AML-193 (cell line): Measurements from ENCODE around the gene RFTN1.

ENCODE experiments used
- DNase-seq, 2 experiments: peaks; one replicate each; lab custom pipeline; 2025; lab: John Stamatoyannopoulos, UW

RFTN1 gene

GRCh38 chr3:16513141-16514020 lies at the start of gene RFTN1:
RFTN1 (minus strand) TSS chr3:16513699; CDS start chr3:16493869, 19,830 bp downstream.
- peak; percentile 66 to 71 for DNase-seq

DNA sequence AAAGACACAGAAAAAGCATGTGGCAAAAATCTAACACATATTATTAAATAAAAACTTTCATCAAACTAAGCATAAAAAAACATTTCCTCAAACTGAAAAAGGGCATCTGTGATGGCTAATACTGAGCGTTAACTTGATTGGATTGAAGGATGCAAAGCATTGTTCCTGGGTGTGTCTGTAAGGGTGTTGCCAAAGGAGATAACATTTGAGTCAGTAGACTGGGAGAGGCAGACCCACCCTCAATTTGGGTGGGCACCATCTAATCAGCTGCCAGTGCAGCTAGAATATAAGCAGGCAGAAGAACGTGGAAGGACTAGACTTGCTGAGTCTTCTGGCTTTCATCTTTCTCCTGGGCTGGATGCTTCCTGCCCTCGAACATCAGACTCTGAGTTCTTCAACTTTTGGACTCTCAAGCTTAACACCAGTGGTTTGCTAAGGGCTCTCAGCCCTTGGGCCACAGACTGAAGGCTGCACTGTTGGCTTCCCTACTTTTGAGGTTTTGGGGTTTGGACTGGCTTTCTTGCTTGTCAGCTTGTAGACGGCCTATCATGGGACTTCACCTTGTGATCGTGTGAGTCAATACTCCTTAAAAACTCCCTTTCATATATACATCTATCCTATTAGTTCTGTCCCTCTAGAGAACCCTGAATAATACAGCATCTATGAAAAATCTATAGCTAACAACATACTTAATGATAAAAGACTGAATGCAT lies 46.3 kb upstream of the RFTN1 start:
- DNase-seq: no peak

GRCh38 chr3:16554126-16554525 lies 40.6 kb upstream of the RFTN1 start:
- DNase-seq: no peak

GRCh38 chr3:16552757-16553156 lies 39.3 kb upstream of the RFTN1 start:
- DNase-seq: no peak

- no peak for DNase-seq
Measured at GRCh38 chr3:16551342-16551976, 38.0 kb upstream of the RFTN1 start.

- DNase-seq: peak; percentile 76 to 82
Measured at GRCh38 chr3:16550676-16551341, 37.3 kb upstream of the RFTN1 start.

DNA sequence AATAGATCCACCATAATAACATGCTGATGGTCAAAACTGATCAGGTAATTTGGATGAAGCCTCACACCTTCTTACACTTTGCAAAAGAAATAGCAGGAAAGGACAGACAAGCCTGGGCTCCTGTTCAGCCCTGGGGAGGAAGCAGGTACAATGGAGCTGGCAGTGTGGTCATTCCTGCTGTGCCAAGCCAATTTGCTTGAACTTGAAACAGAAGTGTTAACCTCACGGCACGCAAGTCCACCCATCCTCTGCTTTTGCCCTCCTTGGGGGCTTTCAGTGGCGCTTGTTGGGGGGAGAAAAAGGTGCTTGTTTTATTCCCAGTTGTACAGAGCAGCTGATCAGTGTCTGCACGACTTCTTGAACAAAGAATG lies 36.8 kb upstream of the RFTN1 start:
- DNase-seq: no peak

- no peak for DNase-seq
Measured at GRCh38 chr3:16548721-16549120, 35.2 kb upstream of the RFTN1 start.

DNA sequence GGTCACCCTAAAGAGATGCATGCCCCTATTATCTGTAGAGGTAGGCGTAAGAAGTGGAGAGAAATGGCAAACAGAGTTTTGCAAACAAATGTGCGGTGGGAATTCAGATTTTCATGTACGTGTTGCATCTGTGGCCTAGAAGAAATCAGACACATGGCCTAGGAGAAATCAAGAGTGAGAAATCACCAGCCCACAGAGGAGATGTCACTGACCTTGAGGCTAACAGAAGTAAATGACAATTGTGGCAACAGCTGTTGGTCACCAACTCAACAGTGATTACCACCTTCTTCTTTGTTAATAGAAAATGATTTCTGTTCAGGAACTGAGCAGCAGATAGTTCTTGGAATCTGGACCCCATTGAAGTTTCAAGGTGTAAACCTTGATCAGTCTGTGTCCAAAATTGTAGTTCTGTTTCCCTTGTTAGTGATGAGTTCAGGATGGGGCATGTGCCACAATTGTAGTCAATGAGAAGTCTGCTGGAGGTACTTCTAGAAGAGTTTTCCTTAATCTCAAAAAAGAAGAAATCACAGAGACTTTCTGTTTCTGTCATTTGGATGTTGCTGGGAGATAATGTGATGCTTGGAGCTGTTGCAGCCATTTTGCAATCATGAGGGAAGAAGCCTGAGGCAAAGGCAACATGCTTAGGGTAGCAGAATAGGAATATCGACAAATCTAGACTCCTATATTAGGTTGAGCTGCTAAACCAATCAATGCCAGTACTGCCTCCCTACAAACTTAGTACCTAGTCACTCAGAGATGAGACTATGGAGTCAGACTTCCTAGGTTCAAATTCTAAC lies 34.3 kb upstream of the RFTN1 start:
- no peak for DNase-seq

GRCh38 chr3:16546186-16547010 lies 32.9 kb upstream of the RFTN1 start:
- DNase-seq: no peak

DNA sequence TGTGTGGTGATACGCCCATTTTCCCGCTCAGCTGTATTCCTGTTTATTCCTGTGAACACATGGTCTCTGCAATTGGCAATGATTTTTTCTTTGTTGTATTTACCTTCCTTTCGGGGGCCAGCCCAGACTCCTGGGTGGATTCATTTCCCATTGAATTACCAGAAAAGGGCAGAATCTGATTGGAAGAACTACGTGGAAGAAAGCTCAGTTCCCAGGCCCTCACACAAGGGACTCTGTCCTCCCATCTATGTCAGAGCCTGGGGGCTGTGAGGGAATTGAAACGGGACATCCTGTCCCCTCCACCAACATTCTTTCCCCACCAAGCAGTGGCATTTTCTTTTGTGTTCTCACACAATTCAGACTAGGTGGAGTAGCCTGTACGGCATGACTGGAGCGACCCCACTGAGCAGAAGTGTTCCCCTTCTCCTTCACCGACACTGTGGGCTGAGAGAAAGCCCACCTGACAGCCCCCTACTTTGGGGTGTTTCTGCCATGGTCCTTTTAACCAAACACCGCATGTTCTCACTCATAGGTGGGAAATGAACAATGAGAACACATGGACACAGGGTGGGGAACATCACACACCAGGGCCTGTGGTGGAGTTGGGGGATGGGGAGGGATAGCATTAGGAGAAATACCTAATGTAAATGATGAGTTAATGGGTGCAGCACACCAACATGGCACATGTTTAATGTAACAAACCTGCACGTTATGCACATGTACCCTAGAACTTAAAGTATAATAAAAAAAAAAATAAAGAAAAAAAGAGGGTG lies 32.1 kb upstream of the RFTN1 start:
- DNase-seq: no peak

DNA sequence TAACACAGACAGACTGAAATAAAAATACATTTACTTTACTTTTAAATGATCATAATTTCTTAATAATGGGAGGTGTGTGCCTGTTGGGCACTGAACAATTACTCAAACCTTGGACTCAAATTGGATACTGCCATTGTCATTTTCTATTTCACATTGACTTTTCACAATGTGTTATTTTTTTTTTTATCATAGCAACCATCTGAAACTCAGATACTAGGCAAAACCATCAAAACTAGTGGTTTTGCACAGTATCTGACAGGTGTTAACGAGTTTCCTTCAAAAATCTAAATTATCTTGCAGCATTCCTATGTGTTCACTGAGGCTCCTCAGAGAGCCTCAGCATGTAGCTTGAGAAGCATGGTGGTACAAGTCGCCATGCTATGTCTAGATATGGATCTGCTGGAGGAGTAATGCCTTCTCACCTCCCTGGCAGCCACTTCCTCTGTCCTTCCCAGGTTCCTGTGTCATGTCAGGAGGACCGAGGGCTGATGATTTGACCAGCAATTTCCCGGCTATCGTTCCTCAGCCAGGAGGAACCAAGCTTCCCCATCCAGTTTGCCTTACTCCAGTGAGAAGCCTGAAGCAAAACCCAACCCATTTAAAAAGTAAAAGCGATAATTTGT lies 29.9 kb upstream of the RFTN1 start:
- DNase-seq: no peak

DNA sequence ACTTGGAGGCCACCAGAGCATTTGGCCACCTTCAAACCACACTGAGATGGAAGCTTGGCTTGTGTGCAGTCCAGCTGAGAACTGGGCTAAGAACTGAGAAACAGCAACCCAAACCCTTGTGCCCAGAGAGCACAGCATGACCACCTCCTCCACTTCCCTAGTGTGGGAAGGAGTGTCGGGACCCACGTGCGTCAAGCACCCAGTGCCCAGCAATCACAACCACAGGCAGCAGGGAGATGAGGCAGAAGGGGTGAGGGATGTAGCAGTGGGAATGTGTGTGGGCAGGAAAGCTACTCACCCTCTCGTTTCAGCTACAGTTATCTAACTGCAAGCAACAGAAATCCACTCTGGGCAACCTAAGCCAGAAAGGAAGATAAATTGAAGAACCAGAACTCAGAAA lies 25.0 kb upstream of the RFTN1 start:
- no peak for DNase-seq

DNA sequence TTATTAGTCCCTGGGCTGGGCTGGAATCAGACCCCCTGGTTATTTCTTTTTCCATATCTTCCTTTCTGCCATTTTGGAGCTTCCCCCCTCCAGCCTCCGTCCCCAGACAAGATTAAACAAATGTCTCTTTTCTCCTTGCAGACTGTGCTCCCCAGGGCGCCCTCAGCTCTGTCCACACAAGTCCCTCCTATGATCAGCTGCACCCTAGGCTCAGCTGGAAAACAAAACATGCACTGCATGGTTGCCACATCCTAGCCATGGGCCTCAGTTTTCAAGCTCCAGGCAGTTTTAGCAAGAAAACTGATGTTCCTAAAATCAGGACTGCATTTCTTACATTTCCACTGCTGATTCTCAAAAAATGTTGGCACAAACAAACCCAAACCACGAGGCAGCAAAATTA lies 23.5 kb upstream of the RFTN1 start:
- no peak for DNase-seq

DNA sequence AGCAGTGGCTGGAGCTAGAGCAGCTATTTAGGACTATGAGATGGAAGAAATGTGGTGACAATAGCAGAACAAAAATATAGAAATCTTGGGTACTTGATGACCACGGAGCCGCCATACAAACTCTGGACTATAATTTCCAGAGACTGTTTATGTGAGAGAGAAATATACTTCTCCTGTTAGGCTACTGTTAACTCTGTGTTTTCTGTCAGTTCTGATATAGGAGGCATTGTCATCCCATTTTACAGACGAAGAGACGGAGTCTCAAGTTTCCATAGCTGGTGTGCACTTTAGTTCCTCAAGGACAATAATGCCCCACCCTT lies 22.8 kb upstream of the RFTN1 start:
- DNase-seq: no peak

DNA sequence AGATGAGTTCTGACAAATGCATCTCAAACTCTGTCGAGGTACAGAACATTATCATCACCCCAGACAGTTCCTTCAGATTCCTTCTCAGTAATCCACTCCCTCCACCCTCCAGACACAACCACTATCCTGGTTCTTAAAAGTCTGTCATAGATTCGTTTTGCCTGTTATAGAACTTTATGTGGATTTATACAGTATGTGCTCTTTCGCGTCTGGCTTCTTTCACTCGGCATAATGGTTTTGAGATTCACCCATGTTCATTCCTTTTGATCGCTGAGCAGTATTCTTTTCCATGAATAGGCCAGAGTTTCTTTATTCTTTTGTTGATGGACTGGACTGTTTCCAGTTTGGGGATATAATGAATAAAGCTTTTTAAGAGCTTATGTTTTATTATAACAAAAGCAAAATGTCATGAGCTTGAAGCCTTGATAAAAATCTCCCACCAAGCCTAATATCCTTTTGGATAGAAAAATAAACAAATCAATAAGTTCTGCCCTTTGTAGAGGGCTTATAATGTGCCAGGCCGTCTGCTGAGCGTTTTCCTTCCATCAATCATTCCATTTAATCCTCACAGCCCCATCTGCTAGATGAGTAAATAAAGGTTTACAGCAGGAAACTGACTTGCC lies 21.3 kb upstream of the RFTN1 start:
- no peak for DNase-seq

GRCh38 chr3:16533928-16534574 lies 20.6 kb upstream of the RFTN1 start:
- DNase-seq: no peak

GRCh38 chr3:16529264-16529663 lies 15.8 kb upstream of the RFTN1 start:
- peak in 1 of 2 experiments; percentile 38 for DNase-seq

- DNase-seq: no peak
Measured at GRCh38 chr3:16528581-16528993, 15.1 kb upstream of the RFTN1 start.
